Measurements from ENCODE around the gene MFSD6. TPM values are rescaled to one million over a fixed set of nuclear protein-coding genes. Genes with fewer than 3 reads are reported as not detected.

MFSD6 gene
- total RNA-seq, 1 donor from 2014 or later, result 44.0 TPM

GRCh38 chr2:190408538-190409271, 550 bp downstream of the MFSD6 start:
- intact Hi-C loops (cut with micrococcal nuclease), result loop anchor here (1.0 to 10.0 kb wide), 5 partner anchors 64 to 624 kb away; partner anchors contain the start of genes GLS, NEMP2, ORMDL1 and PMS1
- Mint-ChIP-seq H3K9me3 (no peaks in the 10 kb centered on the region), H3K4me1 (ENCODE audit: low read depth) (peaks cover 36% of the 10 kb centered on the region), H3K27ac (peak overlapping the region; percentile 91), H3K27me3 (ENCODE audit: low read depth) (no peaks in the 10 kb centered on the region), H3K36me3 (ENCODE audit: low read depth) (peaks cover 12% of the 10 kb centered on the region), H3K4me3 (ENCODE audit: low read depth) (peak overlapping the region; percentile 86)
- peak; percentile 61 for DNase-seq (ENCODE audit: low spot score)

- no peaks in the 10 kb centered on the region for H3K9me3 Mint-ChIP-seq
- H3K4me3 Mint-ChIP-seq (ENCODE audit: low read depth), result peak overlapping the region; percentile 86
- peaks cover 42% of the 10 kb centered on the region for H3K4me1 Mint-ChIP-seq (ENCODE audit: low read depth)
- H3K27me3 Mint-ChIP-seq (ENCODE audit: low read depth), result no peaks in the 10 kb centered on the region
- peaks cover 13% of the 10 kb centered on the region for H3K36me3 Mint-ChIP-seq (ENCODE audit: low read depth)
- intact Hi-C loops (cut with micrococcal nuclease), result loop anchor here (2.0 to 10.0 kb wide), 4 partner anchors 65 to 625 kb away; partner anchors contain the start of genes GLS, ORMDL1 and PMS1
- H3K27ac Mint-ChIP-seq, result peak overlapping the region; percentile 91
- DNase-seq (ENCODE audit: low spot score), result no peak
Observed at GRCh38 chr2:190409616-190410015, 1.5 kb downstream of the MFSD6 start.

GRCh38 chr2:190410166-190410565, 2.0 kb downstream of the MFSD6 start:
- no peak for DNase-seq (ENCODE audit: low spot score)
- Mint-ChIP-seq H3K4me3 (ENCODE audit: low read depth) (peak overlapping the region; percentile 86), H3K27ac (peak overlapping the region; percentile 91), H3K36me3 (ENCODE audit: low read depth) (peaks cover 13% of the 10 kb centered on the region), H3K27me3 (ENCODE audit: low read depth) (no peaks in the 10 kb centered on the region), H3K9me3 (no peaks in the 10 kb centered on the region), H3K4me1 (ENCODE audit: low read depth) (peaks cover 42% of the 10 kb centered on the region)
- intact Hi-C loops (cut with micrococcal nuclease), result no loop called here

- Mint-ChIP-seq H3K4me3 (ENCODE audit: low read depth) (no peak overlapping the region), H3K27ac (no peak overlapping the region), H3K4me1 (ENCODE audit: low read depth) (peaks cover 49% of the 10 kb centered on the region), H3K36me3 (ENCODE audit: low read depth) (peaks cover 28% of the 10 kb centered on the region), H3K27me3 (ENCODE audit: low read depth) (no peaks in the 10 kb centered on the region), H3K9me3 (no peaks in the 10 kb centered on the region)
- intact Hi-C loops (cut with micrococcal nuclease), result no loop called here
- DNase-seq (ENCODE audit: low spot score), result no peak
Observed at GRCh38 chr2:190412966-190413365, 4.8 kb downstream of the MFSD6 start.

GRCh38 chr2:190413421-190413820, 5.3 kb downstream of the MFSD6 start:
- Mint-ChIP-seq H3K36me3 (ENCODE audit: low read depth) (peaks cover 28% of the 10 kb centered on the region), H3K27me3 (ENCODE audit: low read depth) (no peaks in the 10 kb centered on the region), H3K4me1 (ENCODE audit: low read depth) (peaks cover 49% of the 10 kb centered on the region), H3K4me3 (ENCODE audit: low read depth) (no peak overlapping the region), H3K27ac (peak overlapping the region; percentile 10), H3K9me3 (no peaks in the 10 kb centered on the region)
- intact Hi-C loops (cut with micrococcal nuclease), result no loop called here
- no peak for DNase-seq (ENCODE audit: low spot score)

GRCh38 chr2:190415251-190415650, 7.1 kb downstream of the MFSD6 start:
- Mint-ChIP-seq H3K36me3 (ENCODE audit: low read depth) (peaks cover 43% of the 10 kb centered on the region), H3K9me3 (no peaks in the 10 kb centered on the region), H3K27ac (no peak overlapping the region), H3K27me3 (ENCODE audit: low read depth) (no peaks in the 10 kb centered on the region), H3K4me1 (ENCODE audit: low read depth) (peaks cover 45% of the 10 kb centered on the region), H3K4me3 (ENCODE audit: low read depth) (no peak overlapping the region)
- no peak for DNase-seq (ENCODE audit: low spot score)
- intact Hi-C loops (cut with micrococcal nuclease), result no loop called here

- Mint-ChIP-seq H3K27ac (peak overlapping the region; percentile 85), H3K27me3 (ENCODE audit: low read depth) (no peaks in the 10 kb centered on the region), H3K4me3 (ENCODE audit: low read depth) (peak overlapping the region; percentile 62), H3K36me3 (ENCODE audit: low read depth) (peaks cover 51% of the 10 kb centered on the region), H3K9me3 (no peaks in the 10 kb centered on the region), H3K4me1 (ENCODE audit: low read depth) (peaks cover 47% of the 10 kb centered on the region)
- DNase-seq (ENCODE audit: low spot score), result no peak
- intact Hi-C loops (cut with micrococcal nuclease), result no loop called here
Observed at GRCh38 chr2:190415794-190416775, 7.9 kb downstream of the MFSD6 start.

GRCh38 chr2:190417045-190417842, 9.1 kb downstream of the MFSD6 start:
- intact Hi-C loops (cut with micrococcal nuclease), result no loop called here
- Mint-ChIP-seq H3K4me3 (ENCODE audit: low read depth) (no peak overlapping the region), H3K4me1 (ENCODE audit: low read depth) (peaks cover 40% of the 10 kb centered on the region), H3K27me3 (ENCODE audit: low read depth) (no peaks in the 10 kb centered on the region), H3K36me3 (ENCODE audit: low read depth) (peaks cover 56% of the 10 kb centered on the region), H3K27ac (peak overlapping the region; percentile 44), H3K9me3 (no peaks in the 10 kb centered on the region)
- no peak for DNase-seq (ENCODE audit: low spot score)

GRCh38 chr2:190418727-190419126, 10.6 kb downstream of the MFSD6 start:
- no peak overlapping the region for H3K27ac Mint-ChIP-seq

GRCh38 chr2:190420801-190421200, 12.6 kb downstream of the MFSD6 start:
- H3K4me1 Mint-ChIP-seq (ENCODE audit: low read depth), result peaks cover 39% of the 10 kb centered on the region
- intact Hi-C loops (cut with micrococcal nuclease), result no loop called here
- peaks cover under 1% of the 10 kb centered on the region for H3K9me3 Mint-ChIP-seq

More at GRCh38 chr2:190418727-190419126, 10.6 kb downstream of the MFSD6 start:
- H3K4me1 Mint-ChIP-seq (ENCODE audit: low read depth), result peaks cover 38% of the 10 kb centered on the region
- intact Hi-C loops (cut with micrococcal nuclease), result loop anchor here (2.0 kb wide), 1 partner anchor 14 kb away; no protein-coding TSS in a partner anchor
- H3K9me3 Mint-ChIP-seq, result no peaks in the 10 kb centered on the region
- no peak overlapping the region for H3K4me3 Mint-ChIP-seq (ENCODE audit: low read depth)
- DNase-seq (ENCODE audit: low spot score), result no peak
- H3K27me3 Mint-ChIP-seq (ENCODE audit: low read depth), result no peaks in the 10 kb centered on the region
- peaks cover 50% of the 10 kb centered on the region for H3K36me3 Mint-ChIP-seq (ENCODE audit: low read depth)

GRCh38 chr2:190425221-190425866, 17.2 kb downstream of the MFSD6 start:
- H3K27me3 Mint-ChIP-seq (ENCODE audit: low read depth), result no peaks in the 10 kb centered on the region
- H3K27ac Mint-ChIP-seq, result no peak overlapping the region

More at GRCh38 chr2:190420801-190421200, 12.6 kb downstream of the MFSD6 start:
- DNase-seq (ENCODE audit: low spot score), result no peak
- Mint-ChIP-seq H3K27me3 (ENCODE audit: low read depth) (no peaks in the 10 kb centered on the region), H3K36me3 (ENCODE audit: low read depth) (peaks cover 62% of the 10 kb centered on the region), H3K27ac (no peak overlapping the region), H3K4me3 (ENCODE audit: low read depth) (no peak overlapping the region)

More at GRCh38 chr2:190425221-190425866, 17.2 kb downstream of the MFSD6 start:
- Mint-ChIP-seq H3K9me3 (peaks cover 6% of the 10 kb centered on the region), H3K4me1 (ENCODE audit: low read depth) (peaks cover 40% of the 10 kb centered on the region), H3K36me3 (ENCODE audit: low read depth) (peaks cover 64% of the 10 kb centered on the region), H3K4me3 (ENCODE audit: low read depth) (no peak overlapping the region)
- DNase-seq (ENCODE audit: low spot score), result no peak
- intact Hi-C loops (cut with micrococcal nuclease), result no loop called here

Data from activated T-helper 2 cell treated with anti-CD3 and anti-CD28 coated beads, Interferon-gamma antibody, Interleukin-2, Interleukin-4, amounts not matched to agents 10 μg/mL and 5 μg/mL and 100 μg/mL, durations not matched to agents 14 hours and 24 hours and 36 hours (primary cell).